K562 (cell line): ENCODE results near the gene SMIM36. TPM values are rescaled to one million over a fixed set of nuclear protein-coding genes. Genes with fewer than 3 reads are reported as not detected.

Experiments used
- ATAC-seq: fragments of 200-7000 bp; cut with Tn5 transposase; 3 replicates; pipeline ENCODE4 v1.9.1; 2020; ENCODE audit warnings: moderate library complexity
- BruUV-seq: library from RNA; stranded (reverse); fragments of 400-500 nt; replicated peaks from 2 replicates; lab custom pipeline; 2021; lab: Mats Ljungman, UMichigan
- CTCF ChIA-PET: fragments of 300-600 bp; formaldehyde crosslinking; extraction: SDS; loops from one replicate; lab custom pipeline; 2021; ENCODE audit warnings: low intra/inter-chr PET ratio; lab: Yijun Ruan, JAX
- POLR2A ChIA-PET: fragments of 300-600, 350-650 bp; sonication (Branson Sonifier 250); formaldehyde crosslinking; extraction: SDS; loops from one replicate; lab custom pipeline; 2021; ENCODE audit warnings: antibody characterized with exemption, inconsistent platforms; lab: Yijun Ruan, JAX
- DNase-seq, 4 experiments: peaks; one replicate each; pipeline versions ENCODE4 v3.0.0 to v3.0.0-alpha.2; 2011 to 2018; ENCODE audit warnings: low spot score in 3 of 4, mixed read lengths in 3 of 4; ENCODE audit errors: extremely low read depth in 1 of 4
- FAIRE-seq: peaks from 2 replicates; lab custom pipeline; 2011; peaks lifted over from hg19 to GRCh38; lab: Jason Lieb, UNC
- H2AFZ ChIP-seq: 2 replicates; pipeline ENCODE4 v1.6.0; 2011; ENCODE audit warnings: low read depth, low read length, control low read depth, inconsistent platforms
- H3K27ac ChIP-seq: fragments of 200-600 bp; 3 replicates; pipeline ENCODE4 v1.8.0; 2011; ENCODE audit warnings: low read depth, mild to moderate bottlenecking, control low read depth, inconsistent platforms, low read length, moderate library complexity, mixed read lengths; ENCODE audit errors: extremely low read depth
- H3K27me3 ChIP-seq, 2 experiments: fragments of 300-600 bp in 1 of 2; 2 replicates in 1 of 2; 3 replicates in 1 of 2; pipeline versions ENCODE4 v1.6.0 to v1.8.0; 2011; ENCODE audit warnings: inconsistent platforms in 2 of 2, low read length in 2 of 2, mild to moderate bottlenecking in 1 of 2, mixed read lengths in 1 of 2, moderate library complexity in 1 of 2; ENCODE audit not compliant: control insufficient read depth in 2 of 2, insufficient read depth in 2 of 2
- H3K36me3 ChIP-seq: fragments of 300-600 bp; 3 replicates; pipeline ENCODE4 v1.8.0; 2011; ENCODE audit warnings: mild to moderate bottlenecking, low read length, inconsistent platforms; ENCODE audit not compliant: control insufficient read depth, insufficient read depth
- H3K4me1 ChIP-seq, 2 experiments: fragments of 200-600 bp in 1 of 2; replicated peaks in 1 of 2; 2 replicates in 1 of 2; 3 replicates in 1 of 2; pipeline versions ENCODE4 v1.5.1 to v1.8.0; 2011; ENCODE audit warnings: inconsistent platforms in 2 of 2, low read length in 2 of 2, mild to moderate bottlenecking in 1 of 2, mixed read lengths in 1 of 2, moderate library complexity in 1 of 2; ENCODE audit not compliant: control insufficient read depth in 2 of 2, insufficient read depth in 2 of 2
- H3K4me2 ChIP-seq: 2 replicates; pipeline ENCODE4 v1.6.1; 2011; ENCODE audit warnings: low read length, control low read depth, inconsistent platforms, mixed read lengths; ENCODE audit not compliant: insufficient read depth
- H3K4me3 ChIP-seq: fragments of 200-600 bp; sonication (generic), shearing (Covaris generic); 2 replicates; pipeline ENCODE4 v1.5.1; 2016; ENCODE audit warnings: control low read depth, inconsistent platforms
- H3K79me2 ChIP-seq: fragments of 200-600 bp; 3 replicates; pipeline ENCODE4 v1.8.0; 2011; ENCODE audit warnings: low read length, inconsistent platforms; ENCODE audit not compliant: control insufficient read depth, insufficient read depth
- H3K9ac ChIP-seq, 2 experiments: 2 replicates each; pipeline versions ENCODE4 v1.6.0 to v1.6.1; 2011; ENCODE audit warnings: low read depth in 2 of 2, low read length in 2 of 2, control low read depth in 1 of 2, inconsistent platforms in 1 of 2, mild to moderate bottlenecking in 1 of 2, mixed read lengths in 1 of 2; ENCODE audit not compliant: insufficient read depth in 1 of 2
- H3K9me1 ChIP-seq: one replicate; pipeline ENCODE4 v1.6.0; 2011; ENCODE audit warnings: inconsistent platforms, mild to moderate bottlenecking, low read length, moderate library complexity; ENCODE audit not compliant: control insufficient read depth, insufficient read depth
- H3K9me3 ChIP-seq: replicated peaks from 2 replicates; pipeline ENCODE4 v1.5.1; 2011; ENCODE audit warnings: low read depth, low read length, inconsistent platforms; ENCODE audit not compliant: control insufficient read depth, insufficient read depth
- H4K20me1 ChIP-seq: replicated peaks from 2 replicates; pipeline ENCODE4 v1.6.1; 2011; ENCODE audit warnings: low read length, inconsistent platforms, mixed read lengths; ENCODE audit not compliant: control insufficient read depth, insufficient read depth
- ADNP ChIP-seq: fragments of 200-800 bp; sonication (Bioruptor generic); IDR thresholded peaks from 2 replicates; pipeline ENCODE4 v1.6.1; 2016; ENCODE audit warnings: missing genetic modification characterization, missing compliant biosample characterization
- ATF3 ChIP-seq, 2 experiments: fragments of 450-650 bp in 1 of 2; sonication (generic) in 1 of 2; formaldehyde crosslinking in 1 of 2; IDR thresholded peaks in 1 of 2; conservative IDR thresholded peaks in 1 of 2; 2 replicates each; pipeline versions ENCODE4 v1.6.1 to v1.8.1; 2016 to 2023; ENCODE audit warnings: mild to moderate bottlenecking in 2 of 2, moderate library complexity in 2 of 2, inconsistent platforms in 1 of 2, missing genetic modification reagents in 1 of 2
- C11orf30 ChIP-seq: fragments of 450-650 bp; IDR thresholded peaks from 2 replicates; pipeline ENCODE4 v1.6.1; 2016; ENCODE audit warnings: low read depth, mild to moderate bottlenecking
- CBX5 ChIP-seq: IDR thresholded peaks from 2 replicates; pipeline ENCODE4 v1.6.1; 2014; ENCODE audit warnings: low read depth, borderline replicate concordance
- DLX4 ChIP-seq: fragments of 250-450 bp; sonication (Bioruptor Pico); IDR thresholded peaks from 2 replicates; pipeline ENCODE4 v1.6.1; 2021; ENCODE audit warnings: mild to moderate bottlenecking
- IRF9 ChIP-seq: fragments of 450-650 bp; IDR thresholded peaks from 2 replicates; pipeline ENCODE4 v1.6.1; 2016; ENCODE audit warnings: missing biosample characterization, missing genetic modification characterization
- MEF2A ChIP-seq: IDR thresholded peaks from 2 replicates; pipeline ENCODE4 v1.6.1; 2011; ENCODE audit warnings: low read depth, mild to moderate bottlenecking, low read length, moderate library complexity; ENCODE audit not compliant: control insufficient read depth
- NFATC3 ChIP-seq: fragments of 450-650 bp; IDR thresholded peaks from 2 replicates; pipeline ENCODE4 v1.6.1; 2017; ENCODE audit warnings: mild to moderate bottlenecking
- POLR2A ChIP-seq: fragments of 450-650 bp; conservative IDR thresholded peaks from 2 replicates; pipeline ENCODE4 v1.6.1; 2016
- SMARCA5 ChIP-seq: fragments of 450-650 bp; IDR thresholded peaks from 2 replicates; pipeline ENCODE4 v1.6.1; 2016
- ZNF609 ChIP-seq: sonication (generic); formaldehyde crosslinking; IDR thresholded peaks from 2 replicates; pipeline ENCODE4 v1.8.1; 2023; ENCODE audit warnings: missing genetic modification reagents, mild to moderate bottlenecking, borderline replicate concordance
- WGBS: fragments of 100-300 bp; shearing (Covaris generic); methylation state at CpG from one replicate; pipeline ENCODE4 v1.1.6; 2016; ENCODE audit warnings: low coverage, mixed read lengths; ENCODE audit not compliant: insufficient coverage; ENCODE audit errors: missing lambda C conversion rate; 5-methylcytosine and 5-hydroxymethylcytosine counted together
- in situ Hi-C: fragments of 300-500 bp; cut with MboI; formaldehyde crosslinking; loops from 4 replicates; pipeline ENCODE4 v1.15.0; 2018; ENCODE audit warnings: inconsistent platforms, mixed read lengths
- intact Hi-C: fragments of 100-400 bp; cut with micrococcal nuclease; formaldehyde crosslinking; loops from 2 replicates; pipeline ENCODE4 v1.14.2; 2022
- polyA plus RNA-seq, 8 experiments: library from polyadenylated mRNA; depleted of rRNA in 4 of 8; stranded (reverse) in 5 of 8; unstranded in 3 of 8; fragments of >200 nt; fragmentation: Nextera tagmentation in 2 of 8; fragmentation: Illumina TruSeq in 1 of 8; extraction: Ambion mirVana in 2 of 8; extraction: Trizol in 1 of 8; gene quantifications; 2 replicates each; pipeline versions ENCODE4 v1.2.1 to v1.2.3, GENCODE V29; 2011 to 2014; ENCODE audit warnings: inconsistent platforms in 1 of 8, missing spikeins in 1 of 8
- total RNA-seq, 7 experiments: library from RNA; depleted of rRNA in 6 of 7; stranded (reverse); fragments of >200 nt in 6 of 7; fragmentation: Illumina TruSeq in 2 of 7; extraction: Trizol in 2 of 7; gene quantifications; 2 replicates each; pipeline versions ENCODE4 v1.2.1 to v1.2.3, GENCODE V29; 2011 to 2021; ENCODE audit warnings: low replicate concordance in 1 of 7

The SMIM36 gene
- total and polyA plus RNA-seq, 9 of the 15 experiments (the other 6 are each of a cell fraction or from before 2014, with no cell fraction given): not detected

- TF ChIP-seq SMARCA5: no peak
- TF ChIP-seq ZNF609 (CRISPR knock-in tag): no peak
- TF ChIP-seq NFATC3: no peak
- TF ChIP-seq C11orf30: no peak
- no peak for TF ChIP-seq MEF2A
- no peak for TF ChIP-seq CBX5
- TF ChIP-seq DLX4: no peak
- no peak for TF ChIP-seq IRF9
- no peak for TF ChIP-seq POLR2A
- TF ChIP-seq ADNP (tag): no peak
- no peak for TF ChIP-seq ATF3 (IDR thresholded peaks at IDR 0.05)
- no peak for TF ChIP-seq ATF3 (CRISPR knock-in tag; conservative IDR thresholded peaks at IDR 0.05)
- TF ChIP-seq, all 486 proteins: peak for 0
- intact Hi-C loops (no loop called here), in situ Hi-C loops (no loop called here)
- Histone ChIP-seq H3K9ac (no peak overlapping the region), H3K27ac (no peak overlapping the region), H2AFZ (no peak overlapping the region), H3K4me3 (no peak overlapping the region), H3K36me3 (no peaks in the 10 kb centered on the region), H3K4me2 (no peak overlapping the region), H3K9me3 (no peaks in the 10 kb centered on the region), H4K20me1 (no peaks in the 10 kb centered on the region), H3K27me3 (peaks cover 0 to 4% of the 10 kb centered on the region in 2 experiments; a peak in 1 of 5 replicates), H3K9me1 (no peaks in the 10 kb centered on the region), H3K4me1 (peaks cover 0 to 4% of the 10 kb centered on the region in 2 experiments; a peak in 4 of 5 replicates), H3K79me2 (no peaks in the 10 kb centered on the region)
- DNase-seq: no peak
- POLR2A ChIA-PET: no interaction called here
- no peak for ATAC-seq
- 21% methylated on average over 2 of the region's 2 CpGs for WGBS
- no peak for FAIRE-seq
- CTCF ChIA-PET: no interaction called here
- no TSS peak for BruUV-seq
Measured at GRCh38 chr17:55427587-55427882, 83.7 kb downstream of the SMIM36 start.
